ENCODE data around the gene PLCB1. TPM values are rescaled to one million over a fixed set of nuclear protein-coding genes. Genes with fewer than 3 reads are reported as not detected.
"Not testable (repeated sequence)": the region's sequence is repeated elsewhere in the genome, so short reads cannot be mapped to it uniquely, and the experiment has no call there.

The PLCB1 gene
- total RNA-seq, 2 experiments from 2014 or later: 0.63 to 1.5 TPM

GRCh38 chr20:8376940-8377339 is 244.9 kb downstream of the PLCB1 start:
- no peak for DNase-seq
- peaks cover 2% of the 10 kb centered on the region for H3K27me3 Mint-ChIP-seq (ENCODE audit: low read depth)
- POLR2A ChIA-PET: no interaction called here
- peaks cover 5% of the 10 kb centered on the region for H3K9me3 Mint-ChIP-seq (ENCODE audit: insufficient read depth)
- H3K4me1 Mint-ChIP-seq (ENCODE audit: low read depth): no peaks in the 10 kb centered on the region
- no peak overlapping the region for H3K4me3 Mint-ChIP-seq
- H3K27ac Mint-ChIP-seq: no peak overlapping the region
- no peak for ATAC-seq
- no peaks in the 10 kb centered on the region for H3K36me3 Mint-ChIP-seq (ENCODE audit: low read depth)
- CTCF ChIA-PET: interaction anchor here (1.9 kb wide), 1 partner anchor 12 kb away, joined by 7 read pairs; no protein-coding TSS in a partner anchor

DNA sequence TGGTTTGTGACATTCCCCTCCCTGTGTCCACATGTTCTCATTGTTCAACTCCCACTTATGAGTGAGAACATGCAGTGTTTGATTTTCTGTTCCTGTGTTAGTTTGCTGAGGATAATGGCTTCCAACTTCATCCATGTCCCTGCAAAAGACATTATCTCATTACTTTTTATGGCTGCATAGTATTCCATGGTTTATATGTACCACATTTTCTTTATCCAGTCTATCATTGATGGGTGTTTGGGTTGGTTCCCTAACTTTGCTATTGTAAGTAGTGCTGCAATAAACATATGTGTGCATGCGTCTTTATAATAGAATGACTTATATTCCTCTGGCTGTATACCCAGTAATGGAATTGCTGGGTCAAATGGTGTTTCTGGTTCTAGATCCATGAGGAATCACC is 247.1 kb downstream of the PLCB1 start:
- ATAC-seq; H3K9me3 Mint-ChIP-seq (ENCODE audit: insufficient read depth); H3K36me3 Mint-ChIP-seq (ENCODE audit: low read depth); H3K4me3 Mint-ChIP-seq; CTCF ChIA-PET; H3K27me3 Mint-ChIP-seq (ENCODE audit: low read depth); H3K27ac Mint-ChIP-seq; POLR2A ChIA-PET; DNase-seq; H3K4me1 Mint-ChIP-seq (ENCODE audit: low read depth): not testable (repeated sequence)

DNA sequence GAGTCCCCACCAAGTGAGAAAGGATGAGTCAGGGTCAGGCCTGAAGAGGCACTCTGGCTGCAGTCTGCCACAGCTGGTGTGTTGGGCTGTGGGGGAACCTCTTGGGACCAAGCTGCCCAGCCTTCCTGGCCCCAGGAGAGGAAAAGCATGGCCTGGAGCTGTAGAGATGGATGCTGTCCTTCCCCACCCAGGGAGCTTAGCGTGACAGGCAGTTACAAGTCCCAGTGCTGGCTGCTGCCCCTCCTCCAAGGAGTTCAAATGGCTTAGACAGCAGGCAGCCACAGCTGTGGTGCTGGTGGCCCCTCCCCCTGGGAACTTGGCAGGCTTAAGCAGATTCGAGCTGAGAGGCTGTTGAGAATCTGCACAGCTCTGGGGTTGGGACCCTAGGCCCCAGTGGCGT is 253.2 kb downstream of the PLCB1 start:
- Mint-ChIP-seq H3K4me1 (ENCODE audit: low read depth) (no peaks in the 10 kb centered on the region), H3K9me3 (ENCODE audit: insufficient read depth) (peaks cover 6% of the 10 kb centered on the region), H3K36me3 (ENCODE audit: low read depth) (no peaks in the 10 kb centered on the region), H3K27ac (no peak overlapping the region), H3K27me3 (ENCODE audit: low read depth) (peaks cover 2% of the 10 kb centered on the region), H3K4me3 (no peak overlapping the region)
- ATAC-seq (no peak), DNase-seq (no peak)
- CTCF ChIA-PET: no interaction called here
- POLR2A ChIA-PET: no interaction called here

DNA sequence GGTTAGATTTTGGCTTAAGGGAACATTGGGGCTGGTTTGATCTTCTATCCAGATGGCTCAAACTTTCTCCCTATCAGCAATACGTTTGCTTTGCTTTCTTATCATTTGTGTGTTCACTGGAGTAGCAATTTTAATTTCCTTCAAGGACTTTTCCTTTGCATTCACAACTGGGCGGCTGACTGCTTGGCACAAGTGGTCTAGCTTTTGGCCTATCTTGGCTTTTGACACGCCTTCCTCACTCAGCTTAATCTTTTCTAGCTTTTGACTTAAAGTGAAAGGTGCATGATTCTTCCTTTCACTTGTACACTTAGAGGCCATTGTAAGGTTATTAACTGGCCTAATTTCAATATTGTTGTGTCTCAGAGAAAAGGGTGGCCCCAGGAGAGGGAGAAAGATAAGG is 254.9 kb downstream of the PLCB1 start:
- Mint-ChIP-seq H3K9me3 (ENCODE audit: insufficient read depth) (no peaks in the 10 kb centered on the region), H3K4me3 (no peak overlapping the region), H3K27me3 (ENCODE audit: low read depth) (peaks cover under 1% of the 10 kb centered on the region), H3K27ac (no peak overlapping the region), H3K4me1 (ENCODE audit: low read depth) (no peaks in the 10 kb centered on the region), H3K36me3 (ENCODE audit: low read depth) (no peaks in the 10 kb centered on the region)
- POLR2A ChIA-PET: no interaction called here
- CTCF ChIA-PET: interaction anchor here (1.1 to 3.8 kb wide), 4 partner anchors 247 to 344 kb away, joined by 3 to 26 read pairs (median 12); partner anchors contain the start of gene PLCB1
- DNase-seq (no peak), ATAC-seq (no peak)

DNA sequence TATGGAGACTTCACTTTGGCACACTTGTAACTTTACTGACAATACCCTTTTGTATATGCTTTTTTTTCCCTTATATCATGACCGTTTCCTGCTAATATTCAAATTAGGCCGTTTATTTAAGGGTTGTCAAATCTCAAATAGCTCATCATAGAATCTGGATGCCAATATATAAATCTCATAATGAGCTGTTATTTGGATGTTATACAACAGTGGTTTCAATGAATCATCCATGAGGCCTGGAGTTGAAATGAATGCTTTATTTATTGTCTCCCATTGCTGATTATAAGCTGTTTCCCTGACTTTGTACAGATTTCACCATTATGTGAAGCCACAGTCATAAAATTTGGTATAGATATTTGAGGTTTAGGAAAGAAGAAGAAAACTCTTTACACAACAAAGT is 256.1 kb downstream of the PLCB1 start:
- H3K36me3 Mint-ChIP-seq (ENCODE audit: low read depth): no peaks in the 10 kb centered on the region
- H3K4me3 Mint-ChIP-seq: no peak overlapping the region
- ChIA-PET POLR2A (no interaction called here), CTCF (interaction anchor here (1.0 to 4.3 kb wide), 8 partner anchors 12 to 451 kb away, joined by 3 to 36 read pairs (median 6); partner anchors contain the start of gene PLCB1)
- no peak for ATAC-seq
- H3K9me3 Mint-ChIP-seq (ENCODE audit: insufficient read depth): no peaks in the 10 kb centered on the region
- H3K27ac Mint-ChIP-seq: no peak overlapping the region
- no peaks in the 10 kb centered on the region for H3K4me1 Mint-ChIP-seq (ENCODE audit: low read depth)
- H3K27me3 Mint-ChIP-seq (ENCODE audit: low read depth): peaks cover 3% of the 10 kb centered on the region
- no peak for DNase-seq

- no peak for ATAC-seq
- no peaks in the 10 kb centered on the region for H3K4me1 Mint-ChIP-seq (ENCODE audit: low read depth)
Measured at GRCh38 chr20:8388707-8389106, 256.6 kb downstream of the PLCB1 start.

GRCh38 chr20:8389381-8390036 is 257.4 kb downstream of the PLCB1 start:
- ATAC-seq (no peak), DNase-seq (no peak)
- Mint-ChIP-seq H3K27me3 (ENCODE audit: low read depth) (peaks cover 3% of the 10 kb centered on the region), H3K27ac (no peak overlapping the region), H3K4me1 (ENCODE audit: low read depth) (peaks cover 6% of the 10 kb centered on the region), H3K9me3 (ENCODE audit: insufficient read depth) (no peaks in the 10 kb centered on the region), H3K36me3 (ENCODE audit: low read depth) (no peaks in the 10 kb centered on the region), H3K4me3 (no peak overlapping the region)
- ChIA-PET POLR2A (no interaction called here), CTCF (interaction anchor here (0.6 to 4.3 kb wide), 17 partner anchors 9 to 577 kb away, joined by 3 to 36 read pairs (median 3); partner anchors contain the start of gene PLCB1)

More at GRCh38 chr20:8388707-8389106, 256.6 kb downstream of the PLCB1 start:
- H3K27ac Mint-ChIP-seq: no peak overlapping the region
- no peaks in the 10 kb centered on the region for H3K9me3 Mint-ChIP-seq (ENCODE audit: insufficient read depth)
- peaks cover 3% of the 10 kb centered on the region for H3K27me3 Mint-ChIP-seq (ENCODE audit: low read depth)
- CTCF ChIA-PET: interaction anchor here (1.0 to 4.3 kb wide), 9 partner anchors 13 to 452 kb away, joined by 3 to 36 read pairs (median 7); partner anchors contain the start of gene PLCB1
- POLR2A ChIA-PET: no interaction called here
- no peaks in the 10 kb centered on the region for H3K36me3 Mint-ChIP-seq (ENCODE audit: low read depth)
- no peak overlapping the region for H3K4me3 Mint-ChIP-seq
- no peak for DNase-seq

- DNase-seq: no peak
Measured at GRCh38 chr20:8390037-8390433, 258.0 kb downstream of the PLCB1 start.

DNA sequence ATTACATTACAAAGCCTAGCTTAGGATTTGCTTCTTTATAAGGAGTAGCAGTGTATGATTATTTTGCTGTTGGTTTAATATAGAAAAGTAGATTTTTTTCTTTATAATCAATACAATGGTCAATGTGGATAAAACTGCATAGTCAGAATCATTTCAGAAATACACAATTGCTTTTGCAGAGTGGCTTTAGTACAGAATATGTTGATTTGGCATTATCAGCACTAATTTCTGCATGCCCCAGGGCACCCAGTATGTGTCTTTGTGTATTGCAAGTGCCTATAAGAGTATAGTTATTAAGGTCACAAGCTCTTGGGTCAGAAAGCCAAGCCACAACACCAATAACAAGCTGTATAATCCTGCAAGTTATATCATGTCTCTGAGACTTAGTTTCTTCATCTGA is 258.4 kb downstream of the PLCB1 start:
- ATAC-seq (no peak), DNase-seq (no peak)
- H3K36me3 Mint-ChIP-seq (ENCODE audit: low read depth): no peaks in the 10 kb centered on the region
- peaks cover 7% of the 10 kb centered on the region for H3K4me1 Mint-ChIP-seq (ENCODE audit: low read depth)
- no peak overlapping the region for H3K4me3 Mint-ChIP-seq
- no peaks in the 10 kb centered on the region for H3K9me3 Mint-ChIP-seq (ENCODE audit: insufficient read depth)
- H3K27me3 Mint-ChIP-seq (ENCODE audit: low read depth): peaks cover 3% of the 10 kb centered on the region
- ChIA-PET CTCF (interaction anchor here (0.8 to 4.3 kb wide), 10 partner anchors 8 to 454 kb away, joined by 3 to 36 read pairs (median 3); partner anchors contain the start of gene PLCB1), POLR2A (no interaction called here)
- no peak overlapping the region for H3K27ac Mint-ChIP-seq

More at GRCh38 chr20:8390037-8390433, 258.0 kb downstream of the PLCB1 start:
- no peaks in the 10 kb centered on the region for H3K36me3 Mint-ChIP-seq (ENCODE audit: low read depth)
- H3K4me1 Mint-ChIP-seq (ENCODE audit: low read depth): peaks cover 7% of the 10 kb centered on the region
- no peak for ATAC-seq
- H3K4me3 Mint-ChIP-seq: no peak overlapping the region
- no peaks in the 10 kb centered on the region for H3K9me3 Mint-ChIP-seq (ENCODE audit: insufficient read depth)
- POLR2A ChIA-PET: no interaction called here
- H3K27me3 Mint-ChIP-seq (ENCODE audit: low read depth): peaks cover 3% of the 10 kb centered on the region
- CTCF ChIA-PET: interaction anchor here (0.6 to 4.3 kb wide), 15 partner anchors 9 to 578 kb away, joined by 3 to 36 read pairs (median 3); partner anchors contain the start of gene PLCB1
- no peak overlapping the region for H3K27ac Mint-ChIP-seq

- H3K9me3 Mint-ChIP-seq (ENCODE audit: insufficient read depth): no peaks in the 10 kb centered on the region
Measured at GRCh38 chr20:8393381-8393780, 261.3 kb downstream of the PLCB1 start.

GRCh38 chr20:8394308-8394945 is 262.4 kb downstream of the PLCB1 start:
- no peak for DNase-seq
- no peaks in the 10 kb centered on the region for H3K9me3 Mint-ChIP-seq (ENCODE audit: insufficient read depth)
- ChIA-PET CTCF (no interaction called here), POLR2A (no interaction called here)
- peaks cover 7% of the 10 kb centered on the region for H3K27me3 Mint-ChIP-seq (ENCODE audit: low read depth)
- H3K4me3 Mint-ChIP-seq: no peak overlapping the region
- no peak for ATAC-seq
- no peak overlapping the region for H3K27ac Mint-ChIP-seq
- H3K36me3 Mint-ChIP-seq (ENCODE audit: low read depth): no peaks in the 10 kb centered on the region
- H3K4me1 Mint-ChIP-seq (ENCODE audit: low read depth): peaks cover 7% of the 10 kb centered on the region

More at GRCh38 chr20:8393381-8393780, 261.3 kb downstream of the PLCB1 start:
- no peak overlapping the region for H3K4me3 Mint-ChIP-seq
- no peak overlapping the region for H3K27ac Mint-ChIP-seq
- ATAC-seq (no peak), DNase-seq (no peak)
- H3K27me3 Mint-ChIP-seq (ENCODE audit: low read depth): peaks cover 7% of the 10 kb centered on the region
- no peaks in the 10 kb centered on the region for H3K36me3 Mint-ChIP-seq (ENCODE audit: low read depth)
- H3K4me1 Mint-ChIP-seq (ENCODE audit: low read depth): peaks cover 7% of the 10 kb centered on the region
- CTCF ChIA-PET: interaction anchor here (1.0 to 2.2 kb wide), 2 partner anchors 32 to 262 kb away, joined by 3 to 4 read pairs; partner anchors contain the start of gene PLCB1
- POLR2A ChIA-PET: no interaction called here

DNA sequence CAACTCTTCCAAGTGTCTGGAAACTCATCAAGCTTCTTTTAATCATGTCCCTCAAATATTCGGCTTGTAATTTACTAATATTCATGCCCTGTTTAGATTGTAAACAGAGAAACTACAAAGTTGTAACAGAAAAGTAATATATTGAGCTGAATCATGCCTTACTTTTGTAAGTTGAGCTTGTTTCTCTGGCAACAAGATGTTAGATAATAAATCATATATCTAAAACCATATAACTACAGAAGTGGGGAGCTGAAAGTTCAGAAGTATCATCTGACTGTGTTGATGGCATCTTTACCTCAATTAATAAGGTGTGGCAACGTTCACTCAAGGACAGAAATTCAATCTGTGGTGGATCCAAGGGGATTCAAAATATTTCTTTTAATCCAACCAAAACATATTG is 263.9 kb downstream of the PLCB1 start:
- no peak overlapping the region for H3K27ac Mint-ChIP-seq
- POLR2A ChIA-PET: no interaction called here
- peaks cover 15% of the 10 kb centered on the region for H3K4me1 Mint-ChIP-seq (ENCODE audit: low read depth)
- CTCF ChIA-PET: interaction anchor here (1.1 kb wide), 1 partner anchor 264 kb away, joined by 3 read pairs; the partner anchor contains the start of gene PLCB1
- no peak overlapping the region for H3K4me3 Mint-ChIP-seq
- no peak for ATAC-seq
- H3K36me3 Mint-ChIP-seq (ENCODE audit: low read depth): no peaks in the 10 kb centered on the region
- H3K27me3 Mint-ChIP-seq (ENCODE audit: low read depth): peaks cover 7% of the 10 kb centered on the region
- H3K9me3 Mint-ChIP-seq (ENCODE audit: insufficient read depth): no peaks in the 10 kb centered on the region
- DNase-seq: no peak

Data from activated CD8-positive, alpha-beta T cell treated with anti-CD3 and anti-CD28 coated beads, Interleukin-2, amount 10 ng/mL, durations not matched to agents 7 days and 5 days (primary cell).